OCI-LY7 (cell line): ENCODE measurements around the gene SNX9.

Experiments used
- EZH2phosphoT487 ChIP-seq: fragments of 200-600 bp; sonication (generic); IDR thresholded peaks from 2 replicates; pipeline ENCODE4 v1.6.1; 2018; ENCODE audit warnings: low read depth, borderline replicate concordance, mild to moderate bottlenecking, mixed run types, antibody characterized with exemption, low read length, moderate library complexity, mixed read lengths
- TF ChIP-seq, protein P1 (sequence below): fragments of 200-600 bp; sonication (generic); conservative IDR thresholded peaks from 2 replicates; pipeline ENCODE4 v1.5.1; 2014; ENCODE audit warnings: mild to moderate bottlenecking, antibody characterized with exemption, low read length, moderate library complexity, mixed read lengths

DNA sequence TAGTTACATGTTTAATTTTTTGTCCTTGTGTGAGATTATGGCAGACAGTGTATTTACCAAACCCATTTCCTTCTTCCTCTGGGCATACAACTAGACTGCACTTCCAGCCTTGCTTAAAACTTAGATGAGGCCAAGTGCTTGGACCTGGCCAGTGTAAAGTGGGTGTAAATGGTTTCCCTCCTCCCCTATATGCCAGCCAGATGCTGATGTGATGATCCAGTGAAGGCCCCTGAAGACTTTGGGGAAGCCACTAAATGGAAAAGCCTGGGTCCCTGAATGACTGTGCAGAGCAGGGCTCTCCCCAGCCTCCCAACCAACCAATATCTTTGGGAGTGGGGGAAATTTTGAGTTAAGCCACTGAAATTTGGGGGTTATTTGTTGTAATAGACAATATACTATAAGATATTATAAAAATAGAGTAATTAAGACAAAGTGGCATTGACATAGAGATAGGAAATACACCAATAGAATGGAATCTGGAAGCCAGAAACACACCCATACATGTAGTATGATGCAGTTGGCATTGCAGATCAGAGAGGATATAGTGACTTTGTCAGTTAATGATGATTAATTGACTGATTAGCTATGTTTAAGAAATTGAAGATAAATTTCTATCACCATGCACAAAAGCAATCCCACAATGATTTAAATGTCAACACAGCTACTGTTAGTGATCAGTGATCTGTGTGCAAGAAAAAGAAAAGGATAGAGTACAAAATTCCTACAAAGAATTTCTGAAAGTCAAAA is 10.4 kb upstream of the SNX9 start:
- TF ChIP-seq EZH2phosphoT487: no peak
- TF ChIP-seq, protein P1, sequence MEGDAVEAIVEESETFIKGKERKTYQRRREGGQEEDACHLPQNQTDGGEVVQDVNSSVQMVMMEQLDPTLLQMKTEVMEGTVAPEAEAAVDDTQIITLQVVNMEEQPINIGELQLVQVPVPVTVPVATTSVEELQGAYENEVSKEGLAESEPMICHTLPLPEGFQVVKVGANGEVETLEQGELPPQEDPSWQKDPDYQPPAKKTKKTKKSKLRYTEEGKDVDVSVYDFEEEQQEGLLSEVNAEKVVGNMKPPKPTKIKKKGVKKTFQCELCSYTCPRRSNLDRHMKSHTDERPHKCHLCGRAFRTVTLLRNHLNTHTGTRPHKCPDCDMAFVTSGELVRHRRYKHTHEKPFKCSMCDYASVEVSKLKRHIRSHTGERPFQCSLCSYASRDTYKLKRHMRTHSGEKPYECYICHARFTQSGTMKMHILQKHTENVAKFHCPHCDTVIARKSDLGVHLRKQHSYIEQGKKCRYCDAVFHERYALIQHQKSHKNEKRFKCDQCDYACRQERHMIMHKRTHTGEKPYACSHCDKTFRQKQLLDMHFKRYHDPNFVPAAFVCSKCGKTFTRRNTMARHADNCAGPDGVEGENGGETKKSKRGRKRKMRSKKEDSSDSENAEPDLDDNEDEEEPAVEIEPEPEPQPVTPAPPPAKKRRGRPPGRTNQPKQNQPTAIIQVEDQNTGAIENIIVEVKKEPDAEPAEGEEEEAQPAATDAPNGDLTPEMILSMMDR: no peak
